ENCODE measurements around the gene CLMN. TPM values are rescaled to one million over a fixed set of nuclear protein-coding genes. Genes with fewer than 3 reads are reported as not detected.
A peak's percentile ranks its signal among the peaks of the same experiment; 100 is the strongest.

The CLMN gene
- total and polyA plus RNA-seq, 9 of the 15 experiments (the other 6 are each of a cell fraction or from before 2014, with no cell fraction given) = 0.01 to 0.18 (median 0.07) TPM; not detected in 4

DNA sequence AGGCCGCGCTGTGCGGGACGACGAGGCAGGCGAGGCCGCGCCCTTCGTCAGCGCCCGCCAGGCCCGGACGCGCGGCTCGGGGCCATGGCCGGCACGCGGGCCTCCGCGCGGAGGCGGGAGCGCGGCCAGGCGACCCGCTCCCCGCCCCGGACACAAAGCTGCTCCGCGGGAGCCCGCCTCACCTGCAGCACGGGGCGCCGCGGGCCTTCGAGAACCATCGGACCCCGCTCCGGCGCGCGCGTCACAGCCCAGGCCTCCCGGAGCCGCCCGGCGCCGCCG, 162.7 kb downstream of the CLMN start:
- peak overlapping the region; percentile 84 to 85; a peak in 3 of 4 replicates for H3K9ac ChIP-seq (ENCODE audit: insufficient read depth in 1 of 2, low read depth in 2 of 2, low read length in 2 of 2)
- ChIA-PET POLR2A (interaction anchor here (0.6 to 1.9 kb wide), 5 partner anchors 13 to 321 kb away, joined by 4 read pairs; no protein-coding TSS in a partner anchor), CTCF (ENCODE audit: low intra/inter-chr PET ratio) (interaction anchor here (0.6 kb wide), 1 partner anchor 1746 kb away, joined by 4 read pairs; no protein-coding TSS in a partner anchor)
- no peaks in the 10 kb centered on the region for H3K36me3 ChIP-seq (ENCODE audit: control insufficient read depth, insufficient read depth, low read length)
- H4K20me1 ChIP-seq (replicated peaks; ENCODE audit: control insufficient read depth, insufficient read depth, low read length) = no peaks in the 10 kb centered on the region
- no peaks in the 10 kb centered on the region for H3K27me3 ChIP-seq (ENCODE audit: control insufficient read depth in 2 of 2, insufficient read depth in 2 of 2, low read length in 2 of 2)
- DNase-seq (ENCODE audit: extremely low read depth in 1 of 4, low spot score in 3 of 4) = peak in 1 of 4 experiments; percentile 36
- H3K9me3 ChIP-seq (replicated peaks; ENCODE audit: control insufficient read depth, insufficient read depth, low read depth, low read length) = no peaks in the 10 kb centered on the region
- H3K4me2 ChIP-seq (ENCODE audit: insufficient read depth, low read length) = peak overlapping the region; percentile 69; the same call in 1 of the 2 replicates
- peak; percentile 53 for ATAC-seq
- peaks cover 11 to 17% of the 10 kb centered on the region in 2 experiments; a peak in 3 of 5 replicates for H3K4me1 ChIP-seq (replicated peaks in 1 of 2; ENCODE audit: control insufficient read depth in 2 of 2, insufficient read depth in 2 of 2, low read length in 2 of 2)
- in situ Hi-C loops (cut with MboI) = no loop called here
- peak overlapping the region; percentile 70 for H2AFZ ChIP-seq (ENCODE audit: low read depth, low read length)
- peaks cover 32% of the 10 kb centered on the region for H3K79me2 ChIP-seq (ENCODE audit: control insufficient read depth, insufficient read depth, low read length)
- FAIRE-seq = no peak
- H3K9me1 ChIP-seq (ENCODE audit: control insufficient read depth, insufficient read depth, low read length) = no peaks in the 10 kb centered on the region
- WGBS (ENCODE audit: insufficient coverage, low coverage, missing lambda C conversion rate) = 0% methylated on average over 6 of the region's 50 CpGs
- peak overlapping the region; percentile 53 for H3K4me3 ChIP-seq
- no TSS peak for BruUV-seq (replicated peaks)
- intact Hi-C loops (cut with micrococcal nuclease) = no loop called here
- peak overlapping the region; percentile 67; the same call in 2 of the 3 replicates for H3K27ac ChIP-seq (ENCODE audit: extremely low read depth, low read depth, low read length)
- TF ChIP-seq CBX1 (IDR thresholded peaks at IDR 0.05; ENCODE audit: low read depth) (no peak), TEAD1 (CRISPR knock-in tag; IDR thresholded peaks at IDR 0.05) (0 out of 4 replicates have a peak, but pooled peaks of 1 of the 2 experiments have one; percentile 28), POLR2G (IDR thresholded peaks at IDR 0.05; ENCODE audit: low read depth, low read length) (no peak), ZNF253 (CRISPR knock-in tag; conservative IDR thresholded peaks at IDR 0.05) (no peak), ZBTB1 (CRISPR knock-in tag; IDR thresholded peaks at IDR 0.05; ENCODE audit: borderline replicate concordance, low read depth) (no peak)
- TF ChIP-seq, protein P1, sequence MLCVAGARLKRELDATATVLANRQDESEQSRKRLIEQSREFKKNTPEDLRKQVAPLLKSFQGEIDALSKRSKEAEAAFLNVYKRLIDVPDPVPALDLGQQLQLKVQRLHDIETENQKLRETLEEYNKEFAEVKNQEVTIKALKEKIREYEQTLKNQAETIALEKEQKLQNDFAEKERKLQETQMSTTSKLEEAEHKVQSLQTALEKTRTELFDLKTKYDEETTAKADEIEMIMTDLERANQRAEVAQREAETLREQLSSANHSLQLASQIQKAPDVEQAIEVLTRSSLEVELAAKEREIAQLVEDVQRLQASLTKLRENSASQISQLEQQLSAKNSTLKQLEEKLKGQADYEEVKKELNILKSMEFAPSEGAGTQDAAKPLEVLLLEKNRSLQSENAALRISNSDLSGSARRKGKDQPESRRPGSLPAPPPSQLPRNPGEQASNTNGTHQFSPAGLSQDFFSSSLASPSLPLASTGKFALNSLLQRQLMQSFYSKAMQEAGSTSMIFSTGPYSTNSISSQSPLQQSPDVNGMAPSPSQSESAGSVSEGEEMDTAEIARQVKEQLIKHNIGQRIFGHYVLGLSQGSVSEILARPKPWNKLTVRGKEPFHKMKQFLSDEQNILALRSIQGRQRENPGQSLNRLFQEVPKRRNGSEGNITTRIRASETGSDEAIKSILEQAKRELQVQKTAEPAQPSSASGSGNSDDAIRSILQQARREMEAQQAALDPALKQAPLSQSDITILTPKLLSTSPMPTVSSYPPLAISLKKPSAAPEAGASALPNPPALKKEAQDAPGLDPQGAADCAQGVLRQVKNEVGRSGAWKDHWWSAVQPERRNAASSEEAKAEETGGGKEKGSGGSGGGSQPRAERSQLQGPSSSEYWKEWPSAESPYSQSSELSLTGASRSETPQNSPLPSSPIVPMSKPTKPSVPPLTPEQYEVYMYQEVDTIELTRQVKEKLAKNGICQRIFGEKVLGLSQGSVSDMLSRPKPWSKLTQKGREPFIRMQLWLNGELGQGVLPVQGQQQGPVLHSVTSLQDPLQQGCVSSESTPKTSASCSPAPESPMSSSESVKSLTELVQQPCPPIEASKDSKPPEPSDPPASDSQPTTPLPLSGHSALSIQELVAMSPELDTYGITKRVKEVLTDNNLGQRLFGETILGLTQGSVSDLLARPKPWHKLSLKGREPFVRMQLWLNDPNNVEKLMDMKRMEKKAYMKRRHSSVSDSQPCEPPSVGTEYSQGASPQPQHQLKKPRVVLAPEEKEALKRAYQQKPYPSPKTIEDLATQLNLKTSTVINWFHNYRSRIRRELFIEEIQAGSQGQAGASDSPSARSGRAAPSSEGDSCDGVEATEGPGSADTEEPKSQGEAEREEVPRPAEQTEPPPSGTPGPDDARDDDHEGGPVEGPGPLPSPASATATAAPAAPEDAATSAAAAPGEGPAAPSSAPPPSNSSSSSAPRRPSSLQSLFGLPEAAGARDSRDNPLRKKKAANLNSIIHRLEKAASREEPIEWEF (CRISPR knock-in tag; IDR thresholded peaks at IDR 0.05) = no peak
- TF ChIP-seq, protein P2, sequence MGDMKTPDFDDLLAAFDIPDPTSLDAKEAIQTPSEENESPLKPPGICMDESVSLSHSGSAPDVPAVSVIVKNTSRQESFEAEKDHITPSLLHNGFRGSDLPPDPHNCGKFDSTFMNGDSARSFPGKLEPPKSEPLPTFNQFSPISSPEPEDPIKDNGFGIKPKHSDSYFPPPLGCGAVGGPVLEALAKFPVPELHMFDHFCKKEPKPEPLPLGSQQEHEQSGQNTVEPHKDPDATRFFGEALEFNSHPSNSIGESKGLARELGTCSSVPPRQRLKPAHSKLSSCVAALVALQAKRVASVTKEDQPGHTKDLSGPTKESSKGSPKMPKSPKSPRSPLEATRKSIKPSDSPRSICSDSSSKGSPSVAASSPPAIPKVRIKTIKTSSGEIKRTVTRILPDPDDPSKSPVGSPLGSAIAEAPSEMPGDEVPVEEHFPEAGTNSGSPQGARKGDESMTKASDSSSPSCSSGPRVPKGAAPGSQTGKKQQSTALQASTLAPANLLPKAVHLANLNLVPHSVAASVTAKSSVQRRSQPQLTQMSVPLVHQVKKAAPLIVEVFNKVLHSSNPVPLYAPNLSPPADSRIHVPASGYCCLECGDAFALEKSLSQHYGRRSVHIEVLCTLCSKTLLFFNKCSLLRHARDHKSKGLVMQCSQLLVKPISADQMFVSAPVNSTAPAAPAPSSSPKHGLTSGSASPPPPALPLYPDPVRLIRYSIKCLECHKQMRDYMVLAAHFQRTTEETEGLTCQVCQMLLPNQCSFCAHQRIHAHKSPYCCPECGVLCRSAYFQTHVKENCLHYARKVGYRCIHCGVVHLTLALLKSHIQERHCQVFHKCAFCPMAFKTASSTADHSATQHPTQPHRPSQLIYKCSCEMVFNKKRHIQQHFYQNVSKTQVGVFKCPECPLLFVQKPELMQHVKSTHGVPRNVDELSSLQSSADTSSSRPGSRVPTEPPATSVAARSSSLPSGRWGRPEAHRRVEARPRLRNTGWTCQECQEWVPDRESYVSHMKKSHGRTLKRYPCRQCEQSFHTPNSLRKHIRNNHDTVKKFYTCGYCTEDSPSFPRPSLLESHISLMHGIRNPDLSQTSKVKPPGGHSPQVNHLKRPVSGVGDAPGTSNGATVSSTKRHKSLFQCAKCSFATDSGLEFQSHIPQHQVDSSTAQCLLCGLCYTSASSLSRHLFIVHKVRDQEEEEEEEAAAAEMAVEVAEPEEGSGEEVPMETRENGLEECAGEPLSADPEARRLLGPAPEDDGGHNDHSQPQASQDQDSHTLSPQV (IDR thresholded peaks at IDR 0.05) = peak; percentile 32; the same call in 1 of the 2 replicates

Measured in K562 (cell line).